Measurements from ENCODE around the gene LUZP1. TPM values are rescaled to one million over a fixed set of nuclear protein-coding genes. Genes with fewer than 3 reads are reported as not detected.

The LUZP1 gene
- total and polyA plus RNA-seq, 8 donors: 22.9 to 32.5 (median 29.8) TPM

- no peak for TF ChIP-seq CTCF (IDR thresholded peaks at IDR 0.05)
- no peaks in the 10 kb centered on the region for H3K27me3 ChIP-seq
- no peaks in the 10 kb centered on the region for H3K36me3 ChIP-seq
- peak in 2 of 4 donors; percentile 52 to 66 for DNase-seq
- H3K27ac ChIP-seq: peak overlapping the region; percentile 33 to 89
- H3K4me3 ChIP-seq: peak overlapping the region in 1 of 2 donors; percentile 91
- peak; percentile 66 for ATAC-seq
- no peaks in the 10 kb centered on the region for H3K9me3 ChIP-seq
- intact Hi-C loops (cut with DNase I): no loop called here
- peaks cover 6 to 39% of the 10 kb centered on the region in 2 donors for H3K4me1 ChIP-seq
Observed at GRCh38 chr1:23169727-23170335, 1.2 kb upstream of the LUZP1 start.

- intact Hi-C loops (cut with DNase I): no loop called here
- DNase-seq (no peak), ATAC-seq (no peak)
- Histone ChIP-seq H3K27ac (peak overlapping the region; percentile 33 to 89), H3K36me3 (no peaks in the 10 kb centered on the region), H3K27me3 (no peaks in the 10 kb centered on the region), H3K4me1 (peaks cover 6 to 46% of the 10 kb centered on the region in 2 donors), H3K9me3 (no peaks in the 10 kb centered on the region), H3K4me3 (peak overlapping the region; percentile 84 to 91)
- TF ChIP-seq CTCF (IDR thresholded peaks at IDR 0.05): no peak
Observed at GRCh38 chr1:23169195-23169575, 529 bp upstream of the LUZP1 start.

- intact Hi-C loops (cut with DNase I): no loop called here
- no peaks in the 10 kb centered on the region for H3K36me3 ChIP-seq
- H3K4me3 ChIP-seq: peak overlapping the region; percentile 84 to 91
- ATAC-seq (peak; percentile 42), DNase-seq (peak in 3 of 4 donors; percentile 50 to 89 (median 52))
- TF ChIP-seq CTCF (IDR thresholded peaks at IDR 0.05): no peak
- no peaks in the 10 kb centered on the region for H3K27me3 ChIP-seq
- no peaks in the 10 kb centered on the region for H3K9me3 ChIP-seq
- peaks cover 6 to 57% of the 10 kb centered on the region in 2 donors for H3K4me1 ChIP-seq
- H3K27ac ChIP-seq: peak overlapping the region; percentile 89 to 93
Observed at GRCh38 chr1:23168079-23168444, 594 bp downstream of the LUZP1 start.

GRCh38 chr1:23167353-23168078 is 1.1 kb downstream of the LUZP1 start:
- Histone ChIP-seq H3K9me3 (no peaks in the 10 kb centered on the region), H3K36me3 (no peaks in the 10 kb centered on the region), H3K4me3 (peak overlapping the region; percentile 84 to 91), H3K4me1 (peaks cover 6 to 61% of the 10 kb centered on the region in 2 donors), H3K27me3 (no peaks in the 10 kb centered on the region), H3K27ac (peak overlapping the region; percentile 89 to 93)
- TF ChIP-seq CTCF (IDR thresholded peaks at IDR 0.05): no peak
- ATAC-seq (peak; percentile 57), DNase-seq (peak in 3 of 4 donors; percentile 37 to 85 (median 53))
- intact Hi-C loops (cut with DNase I): no loop called here

- Histone ChIP-seq H3K4me1 (peaks cover 6 to 61% of the 10 kb centered on the region in 2 donors), H3K9me3 (no peaks in the 10 kb centered on the region), H3K27me3 (no peaks in the 10 kb centered on the region), H3K4me3 (peak overlapping the region; percentile 84 to 91), H3K27ac (no peak overlapping the region), H3K36me3 (no peaks in the 10 kb centered on the region)
- DNase-seq (no peak), ATAC-seq (no peak)
- intact Hi-C loops (cut with DNase I): no loop called here
- no peak for TF ChIP-seq CTCF (IDR thresholded peaks at IDR 0.05)
Observed at GRCh38 chr1:23166854-23167253, 1.8 kb downstream of the LUZP1 start.

All from left lung (tissue), 10 donors.